Measurements from ENCODE around the gene SYNGR2.

DNA sequence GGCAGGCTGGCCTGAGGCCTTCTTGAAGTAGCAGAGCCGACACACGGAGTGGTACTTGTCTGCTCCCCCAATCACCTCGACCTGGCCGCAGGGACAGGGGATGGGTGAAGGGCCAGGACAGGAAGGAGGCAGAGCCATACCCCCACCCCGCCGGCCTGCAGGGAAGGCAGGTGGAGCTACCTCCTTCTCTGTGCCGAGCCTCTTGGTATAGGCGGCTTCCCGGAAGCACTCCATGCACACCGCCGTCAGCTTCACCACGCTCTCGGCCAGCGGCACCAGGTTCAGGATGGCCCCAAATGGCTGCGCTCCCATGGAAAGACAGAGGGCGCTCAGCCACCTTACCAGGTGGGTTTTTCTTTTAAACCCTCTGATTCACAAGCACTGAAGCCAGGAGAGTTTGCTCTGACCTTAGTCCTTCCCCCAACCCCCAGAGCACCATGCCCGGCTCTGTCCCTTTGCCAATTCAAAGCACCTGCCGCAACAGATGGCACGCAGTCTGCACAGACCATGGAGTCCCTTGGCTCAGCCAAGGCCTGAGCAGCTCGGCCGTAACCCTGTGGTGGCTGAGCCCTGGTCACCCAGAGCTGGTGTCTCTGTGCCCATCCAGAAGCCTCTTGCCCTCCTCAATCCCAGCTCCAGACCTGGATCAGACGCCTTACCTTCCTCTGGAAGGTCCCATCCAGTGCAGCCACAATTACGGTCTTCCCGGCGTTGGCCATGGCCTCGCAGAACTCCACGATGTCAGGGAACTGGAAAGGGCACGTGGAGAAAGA lies 6.7 kb downstream of the SYNGR2 start:
- TF ChIP-seq ETS1 (IDR thresholded peaks at IDR 0.05) (no peak), CTCF (conservative IDR thresholded peaks at IDR 0.05; ENCODE audit: low read depth in 2 of 2) (peak; percentile 62 to 76), POLR2AphosphoS5 (IDR thresholded peaks at IDR 0.05; ENCODE audit: low read depth) (no peak), EZH2 (IDR thresholded peaks at IDR 0.05; ENCODE audit: low read depth, unreplicated experiment) (no peak)
